SIG-M5 treated with dmso at 0.1 percent for 504 hours (cell line): Measurements from ENCODE around the gene HEBP2.
A peak's percentile ranks its signal among the peaks of the same experiment; 100 is the strongest.
"Not testable (repeated sequence)": the region's sequence is repeated elsewhere in the genome, so short reads cannot be mapped to it uniquely, and the experiment has no call there.

ENCODE experiments used
- DNase-seq: peaks from one replicate; lab custom pipeline; 2025; ENCODE audit not compliant: unreplicated experiment; lab: John Stamatoyannopoulos, UW

Gene HEBP2

GRCh38 chr6:138422861-138423260 lies 18.8 kb downstream of the HEBP2 start:
- peak; percentile 52 for DNase-seq

GRCh38 chr6:138424004-138424904 lies 20.2 kb downstream of the HEBP2 start:
- DNase-seq, result no peak

GRCh38 chr6:138425256-138425655 lies 21.2 kb downstream of the HEBP2 start:
- DNase-seq, result not testable (repeated sequence)

GRCh38 chr6:138426500-138427123 lies 22.6 kb downstream of the HEBP2 start:
- DNase-seq, result no peak

- no peak for DNase-seq
Observed at GRCh38 chr6:138427701-138428100, 23.7 kb downstream of the HEBP2 start.

GRCh38 chr6:138428944-138429598 lies 25.0 kb downstream of the HEBP2 start:
- DNase-seq, result peak; percentile 61

GRCh38 chr6:138429761-138430160 lies 25.7 kb downstream of the HEBP2 start:
- DNase-seq, result no peak

GRCh38 chr6:138430361-138431145 lies 26.5 kb downstream of the HEBP2 start:
- no peak for DNase-seq

- DNase-seq, result peak; percentile 68
Observed at GRCh38 chr6:138431256-138432062, 27.4 kb downstream of the HEBP2 start.

- DNase-seq, result no peak
Observed at GRCh38 chr6:138432063-138432356, 28.0 kb downstream of the HEBP2 start.

GRCh38 chr6:138434096-138434495 lies 30.1 kb downstream of the HEBP2 start:
- DNase-seq, result no peak

- peak; percentile 55 for DNase-seq
Observed at GRCh38 chr6:138434925-138435324, 30.9 kb downstream of the HEBP2 start.

GRCh38 chr6:138439546-138439945 lies 35.5 kb downstream of the HEBP2 start:
- no peak for DNase-seq

GRCh38 chr6:138440296-138440695 lies 36.3 kb downstream of the HEBP2 start:
- no peak for DNase-seq

GRCh38 chr6:138440758-138441357 lies 36.8 kb downstream of the HEBP2 start:
- DNase-seq, result peak; percentile 60

- DNase-seq, result no peak
Observed at GRCh38 chr6:138441965-138442364, 37.9 kb downstream of the HEBP2 start.

- DNase-seq, result no peak
Observed at GRCh38 chr6:138442663-138443062, 38.6 kb downstream of the HEBP2 start.

GRCh38 chr6:138443979-138444378 lies 40.0 kb downstream of the HEBP2 start:
- no peak for DNase-seq

GRCh38 chr6:138446821-138447220 lies 42.8 kb downstream of the HEBP2 start:
- DNase-seq, result no peak

- no peak for DNase-seq
Observed at GRCh38 chr6:138450445-138450844, 46.4 kb downstream of the HEBP2 start.
